GM18868 (cell line): Measurements from ENCODE around the gene GANC.
"Not testable (repeated sequence)": the region's sequence is repeated elsewhere in the genome, so short reads cannot be mapped to it uniquely, and the experiment has no call there.

Experiments
- ATAC-seq: cut with Tn5 transposase; IDR thresholded peaks from one replicate; pipeline ENCODE4 v1.9.1; 2021; ENCODE audit warnings: mild to moderate bottlenecking, moderate library complexity; ENCODE audit not compliant: unreplicated experiment

GANC gene

DNA sequence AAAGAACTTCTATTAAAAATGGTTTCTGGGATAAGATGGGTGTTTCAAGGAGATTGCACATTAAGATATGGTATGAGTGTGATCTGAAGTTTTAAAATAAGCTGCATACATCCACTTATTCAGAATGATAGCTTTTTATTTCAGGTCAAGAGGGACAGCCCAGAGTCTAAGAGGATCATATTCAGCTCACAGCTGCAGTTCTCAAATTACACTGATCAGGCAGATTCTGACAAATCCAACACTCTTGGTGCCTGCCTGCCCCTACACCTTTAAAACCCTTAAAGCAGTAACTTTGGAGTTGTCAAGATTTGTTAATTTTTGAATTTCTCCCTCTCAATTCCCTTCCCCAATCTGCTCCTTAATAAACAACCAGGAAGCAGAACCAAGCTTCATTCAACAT, 9.3 kb downstream of the GANC start:
- no peak for ATAC-seq

DNA sequence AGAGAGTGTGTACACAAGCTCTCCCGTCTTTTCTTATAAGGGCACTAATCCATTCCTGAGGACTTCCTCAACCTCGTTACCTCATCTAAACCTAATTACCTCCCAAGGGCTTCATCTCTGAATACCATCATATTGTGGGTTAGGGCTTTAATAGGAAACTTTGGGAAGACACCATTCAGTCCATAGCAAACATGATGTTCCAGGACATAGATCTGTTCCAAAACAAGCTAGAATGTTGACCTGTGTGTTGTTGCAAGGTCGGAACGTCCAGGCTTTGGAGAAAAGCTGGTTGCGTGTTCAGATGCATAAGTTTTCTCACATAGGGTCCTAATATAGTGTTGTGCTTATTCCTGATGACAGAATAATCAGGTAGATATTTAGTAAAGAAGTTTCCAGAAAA, 9.9 kb downstream of the GANC start:
- no peak for ATAC-seq

DNA sequence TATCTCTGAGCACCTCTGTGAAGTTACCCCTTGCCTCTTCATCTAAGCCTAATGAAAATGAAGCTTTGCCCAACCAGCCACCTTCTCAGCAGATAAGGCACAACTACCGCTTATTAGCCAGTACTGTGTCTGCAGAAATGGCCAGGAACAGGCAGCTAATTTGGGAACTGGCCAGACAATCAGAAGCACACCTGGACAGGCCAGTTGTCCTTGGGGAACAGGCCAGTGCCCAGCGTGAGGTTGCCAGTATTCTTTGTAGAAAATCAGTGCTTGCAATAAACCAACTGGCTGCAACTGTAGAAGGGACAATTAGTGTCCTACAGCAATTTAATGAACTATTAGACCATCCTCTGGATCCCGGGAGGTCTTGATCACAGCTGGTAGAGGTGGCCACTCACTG, 10.7 kb downstream of the GANC start:
- no peak for ATAC-seq

DNA sequence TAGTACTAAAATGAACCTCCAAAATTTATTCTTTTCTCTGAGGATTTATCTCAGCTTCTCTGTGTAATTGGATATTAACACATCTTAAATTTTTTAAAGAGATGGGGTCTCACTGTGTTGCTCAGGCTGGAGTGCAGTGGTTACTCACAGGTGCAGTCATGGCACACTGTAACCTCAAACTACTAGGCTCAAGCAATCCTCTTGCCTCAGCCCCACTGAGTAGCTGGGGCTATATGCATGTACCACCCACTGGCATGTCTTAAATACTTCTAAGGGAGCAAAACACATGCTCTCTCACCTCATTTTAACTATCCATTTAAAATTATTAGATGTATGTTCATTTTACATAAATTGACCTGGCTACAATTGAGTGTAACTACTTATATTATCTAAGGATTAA, 11.6 kb downstream of the GANC start:
- ATAC-seq: no peak

DNA sequence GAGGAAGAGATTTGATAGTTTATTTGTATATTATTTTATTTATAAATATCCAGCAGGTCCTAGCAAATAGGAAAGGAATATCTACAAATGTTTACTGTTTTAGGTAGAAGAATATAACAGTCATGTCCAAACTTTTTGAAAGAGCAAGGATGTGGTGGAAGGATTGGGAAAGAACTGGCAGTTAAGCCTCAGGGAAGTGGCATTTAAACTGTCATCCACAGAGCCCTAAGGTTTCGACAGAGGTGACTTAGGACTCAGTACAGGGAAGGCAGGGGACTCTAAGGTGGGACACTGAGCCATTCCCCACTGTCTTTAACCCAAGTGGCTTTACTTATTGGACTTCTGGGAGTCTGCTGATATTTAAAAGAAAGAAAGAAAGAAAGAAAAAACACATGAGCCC, 12.0 kb downstream of the GANC start:
- no peak for ATAC-seq

DNA sequence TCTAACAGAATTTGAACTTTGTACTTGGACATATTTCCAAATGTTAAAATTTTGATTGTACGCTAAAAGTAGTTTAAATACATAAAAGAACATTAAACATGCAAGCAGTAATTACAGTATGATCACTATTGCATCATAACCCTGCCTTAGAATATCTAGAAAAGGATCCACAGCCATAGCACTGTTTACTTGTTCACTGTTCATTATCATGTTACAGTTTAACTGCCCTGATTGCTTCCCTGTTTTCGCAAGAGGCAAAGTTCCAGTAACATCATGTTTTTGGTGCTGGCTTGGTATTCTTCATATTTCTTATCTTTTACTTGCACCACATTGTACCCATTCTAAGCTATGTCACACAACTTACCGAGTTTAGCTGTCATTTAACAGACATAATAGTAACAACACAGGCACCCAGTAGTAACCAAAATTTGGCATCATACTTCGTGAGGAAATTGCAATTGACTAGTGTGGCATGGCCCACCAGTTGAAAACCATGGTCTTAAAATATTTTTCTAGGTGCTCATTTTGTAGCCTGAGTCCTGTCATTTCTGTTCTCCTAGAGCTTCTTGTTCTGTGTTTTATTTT, 13.5 kb downstream of the GANC start:
- no peak for ATAC-seq

- no peak for ATAC-seq
These were observed 14.9 kb downstream of the GANC start for GRCh38 chr15:42287931-42288330.

GRCh38 chr15:42289166-42289565, 16.2 kb downstream of the GANC start:
- ATAC-seq: no peak

DNA sequence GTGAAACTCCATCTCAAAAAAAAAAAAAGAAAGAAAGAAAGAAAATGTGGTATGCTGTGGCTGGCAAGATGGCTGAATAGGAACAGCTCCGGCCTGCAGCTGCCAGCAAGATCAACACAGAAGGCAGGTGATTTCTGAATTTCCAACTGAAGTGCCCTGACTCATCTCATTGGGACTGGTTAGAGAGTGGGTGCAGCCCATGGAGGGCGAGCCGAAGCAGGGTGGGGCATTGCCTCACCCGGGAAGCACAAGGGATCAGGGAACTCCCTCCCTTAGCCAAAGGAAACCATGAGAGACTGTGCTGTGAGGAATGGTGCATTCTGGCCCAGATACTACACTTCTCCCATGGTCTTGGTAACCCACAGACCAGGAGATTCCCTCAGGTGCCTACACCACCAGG, 28.0 kb downstream of the GANC start:
- ATAC-seq: not testable (repeated sequence)

- ATAC-seq: no peak
These were observed 33.7 kb downstream of the GANC start for GRCh38 chr15:42306681-42307080.

DNA sequence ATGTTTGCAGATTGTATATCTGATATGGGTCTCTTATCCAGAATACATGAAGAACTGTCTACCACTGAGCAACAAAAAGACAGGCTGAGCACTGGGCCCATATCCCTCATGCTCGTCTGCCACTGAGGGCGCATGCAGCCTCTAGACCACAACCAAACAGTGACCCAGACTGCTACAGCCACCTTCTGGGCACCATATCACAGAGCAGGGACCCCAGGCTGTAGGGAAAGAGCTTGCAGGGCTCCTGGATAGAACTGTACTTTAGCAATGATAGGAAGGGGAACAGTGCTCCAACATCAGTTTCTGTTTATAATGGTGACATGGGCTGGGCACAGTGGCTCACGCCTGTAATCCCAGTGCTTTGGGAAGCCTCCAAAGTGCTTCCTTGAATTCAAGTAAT, 40.5 kb downstream of the GANC start:
- ATAC-seq: no peak

DNA sequence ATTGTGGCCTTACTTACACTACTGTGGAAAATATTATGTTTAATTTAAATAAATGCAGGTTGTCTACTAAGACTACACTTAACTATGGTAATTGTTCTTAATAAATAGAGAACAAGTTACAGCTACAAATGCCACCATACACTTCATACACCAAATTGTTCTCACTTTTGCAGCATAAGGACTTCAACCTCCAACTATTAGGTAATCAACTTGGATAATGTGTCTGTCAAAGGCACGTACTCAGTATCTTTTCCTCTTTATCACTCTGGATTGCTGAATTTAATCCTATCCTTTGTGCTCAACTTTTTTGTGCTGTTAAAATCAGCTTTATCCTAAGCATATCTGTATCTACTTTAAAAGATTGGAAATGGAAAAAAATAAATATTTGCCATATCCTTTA, 41.8 kb downstream of the GANC start:
- no peak for ATAC-seq

DNA sequence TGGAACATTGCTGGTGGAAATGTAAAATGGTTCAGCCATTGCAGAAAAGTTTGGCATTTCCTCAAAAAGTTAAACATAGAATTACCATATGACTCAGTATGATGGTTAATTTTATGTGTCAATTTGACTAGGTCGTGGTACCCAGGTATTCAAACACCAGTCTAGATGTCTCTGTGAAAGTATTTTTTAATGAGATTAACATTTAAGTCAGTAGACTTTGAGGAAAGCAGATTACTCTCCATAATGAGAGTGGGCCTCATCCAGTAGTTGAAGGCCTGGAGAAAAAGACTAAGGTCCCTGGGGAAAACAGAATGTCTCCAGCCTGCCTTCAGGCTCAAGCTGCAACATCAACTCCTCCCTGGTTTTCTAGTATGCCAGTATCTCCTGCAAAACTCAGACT, 42.5 kb downstream of the GANC start:
- no peak for ATAC-seq

DNA sequence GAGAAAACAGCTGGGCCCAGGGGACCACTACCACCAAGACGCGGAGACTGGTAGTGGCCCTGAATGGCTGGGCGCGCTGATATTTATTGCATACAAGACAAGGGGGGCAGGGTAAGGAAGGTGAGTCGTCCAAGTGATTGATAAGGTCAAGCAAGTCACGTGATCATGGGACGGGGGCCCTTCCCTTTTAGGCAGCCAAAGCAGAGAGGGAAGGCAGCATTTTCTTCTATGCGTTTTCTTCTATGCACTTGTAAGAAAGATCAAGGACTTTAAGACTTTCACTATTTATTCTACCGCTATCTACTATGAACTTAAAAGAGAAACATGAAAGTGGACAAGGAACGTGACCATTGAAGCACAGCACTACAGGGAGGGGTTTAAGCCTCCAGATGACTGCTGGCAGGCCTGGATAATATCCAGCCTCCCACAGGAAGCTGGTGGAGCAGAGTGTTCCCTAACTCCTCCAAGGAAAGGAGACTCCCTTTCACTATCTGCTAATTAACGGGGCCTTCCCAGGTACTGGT, 43.3 kb downstream of the GANC start:
- ATAC-seq: not testable (repeated sequence)

DNA sequence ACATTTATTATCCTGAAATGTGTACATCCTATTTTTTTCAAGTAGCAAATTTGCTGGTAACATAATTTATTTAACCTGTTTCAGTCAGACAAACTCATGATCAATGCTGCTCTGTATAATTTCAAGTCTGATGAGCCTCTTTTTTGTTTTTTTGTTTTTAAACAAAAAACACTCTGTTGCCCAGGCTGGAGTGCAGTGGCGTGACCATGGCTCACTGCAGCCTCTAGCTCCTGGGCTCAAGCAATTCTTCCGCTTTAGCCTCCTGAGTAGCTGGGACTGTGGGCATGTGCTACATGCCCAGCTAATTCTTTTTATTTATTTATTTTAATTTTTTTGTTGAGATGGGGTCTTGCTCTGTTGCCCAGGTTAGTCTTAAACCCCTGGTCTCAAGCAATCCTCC, 46.2 kb downstream of the GANC start:
- ATAC-seq: no peak

DNA sequence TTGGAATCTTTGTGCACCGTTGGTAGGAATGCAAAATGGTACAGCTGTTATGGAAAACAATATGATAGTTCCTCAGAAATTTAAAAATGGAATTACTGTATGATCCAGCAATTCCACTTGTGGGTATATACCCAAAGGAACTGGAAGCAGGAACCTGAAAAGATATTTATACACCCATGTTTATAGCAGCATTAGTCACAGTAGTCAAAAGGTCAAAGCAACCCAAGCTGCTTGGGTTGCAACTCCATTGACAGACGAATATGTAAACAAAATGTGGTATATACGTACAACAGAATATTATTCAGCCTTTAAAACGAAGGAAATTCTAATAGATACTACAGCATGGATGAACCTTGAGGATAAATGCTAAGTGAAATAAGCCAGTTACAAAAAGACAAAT, 51.3 kb downstream of the GANC start:
- ATAC-seq: no peak

GRCh38 chr15:42329161-42329560, 56.2 kb downstream of the GANC start:
- ATAC-seq: no peak

DNA sequence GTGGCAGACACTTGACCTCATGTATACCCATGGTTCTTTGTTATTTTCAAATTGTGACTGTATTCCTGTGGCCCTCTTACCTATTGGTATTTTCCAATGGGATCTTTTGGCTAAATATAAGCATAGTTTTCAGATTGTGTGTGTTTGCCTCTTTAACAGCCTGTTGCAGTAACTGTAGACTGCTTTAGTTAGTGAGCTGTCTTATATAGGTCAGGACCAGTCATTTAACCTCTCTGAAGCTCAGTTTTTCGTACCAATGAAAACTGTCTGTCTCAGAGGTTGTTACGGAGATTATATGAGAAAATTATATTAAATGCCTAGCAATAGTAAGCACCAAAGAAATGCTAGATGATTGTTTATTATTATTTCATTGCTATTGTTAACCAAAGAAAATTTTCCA, 57.0 kb downstream of the GANC start:
- no peak for ATAC-seq

DNA sequence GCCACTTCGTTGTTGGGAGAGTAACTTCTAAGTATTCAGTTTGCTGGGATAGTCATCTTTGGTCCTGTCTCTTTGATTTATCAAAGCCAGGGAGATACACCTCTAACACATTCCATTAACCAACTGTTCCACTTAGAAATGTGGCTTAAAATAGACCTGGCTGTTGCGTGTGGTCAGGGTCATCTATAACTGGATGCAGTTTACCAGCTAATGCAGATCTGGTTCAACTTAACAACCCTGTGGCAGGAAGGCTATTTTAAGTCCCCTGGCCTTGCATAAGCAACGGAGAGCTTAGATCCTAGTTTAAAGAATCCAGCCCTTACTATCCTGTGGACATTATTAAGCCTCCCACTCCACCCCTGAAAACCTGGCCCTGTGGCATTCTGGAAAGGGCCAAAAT, 58.2 kb downstream of the GANC start:
- no peak for ATAC-seq

- no peak for ATAC-seq
These were observed 59.3 kb downstream of the GANC start for GRCh38 chr15:42332331-42332730.

DNA sequence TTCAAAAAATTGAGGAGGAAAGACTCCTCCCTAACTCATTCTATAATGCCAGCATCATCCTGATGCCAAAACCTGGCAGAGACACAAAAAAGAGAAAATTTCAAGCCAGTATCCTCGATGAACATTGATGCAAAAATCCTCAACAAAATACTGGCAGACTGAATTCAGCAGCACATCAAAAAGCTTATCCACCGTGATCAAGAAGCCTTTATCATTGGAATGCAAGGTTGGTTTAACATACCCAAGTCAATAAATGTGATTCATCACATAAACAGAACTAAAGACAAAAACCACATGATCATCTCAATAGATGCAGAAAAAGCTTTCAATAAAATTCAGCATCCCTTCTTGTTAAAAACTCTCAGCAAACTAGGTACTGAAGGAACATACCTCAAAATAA, 62.1 kb downstream of the GANC start:
- ATAC-seq: no peak

- ATAC-seq: not testable (repeated sequence)
These were observed 63.6 kb downstream of the GANC start for GRCh38 chr15:42336650-42337049.

GRCh38 chr15:42337104-42337503, 64.1 kb downstream of the GANC start:
- ATAC-seq: not testable (repeated sequence)
